ENCODE data around the gene OCIAD2. TPM values are rescaled to one million over a fixed set of nuclear protein-coding genes. Genes with fewer than 3 reads are reported as not detected.
"Not testable (repeated sequence)": the region's sequence is repeated elsewhere in the genome, so short reads cannot be mapped to it uniquely, and the experiment has no call there.

Gene OCIAD2
- total RNA-seq, 2 donors from 2014 or later = 4.8 to 7.9 TPM

GRCh38 chr4:48863728-48864127 lies 42.8 kb downstream of the OCIAD2 start:
- no peak for DNase-seq (ENCODE audit: low spot score)
- intact Hi-C loops (cut with DNase I) = no loop called here

DNA sequence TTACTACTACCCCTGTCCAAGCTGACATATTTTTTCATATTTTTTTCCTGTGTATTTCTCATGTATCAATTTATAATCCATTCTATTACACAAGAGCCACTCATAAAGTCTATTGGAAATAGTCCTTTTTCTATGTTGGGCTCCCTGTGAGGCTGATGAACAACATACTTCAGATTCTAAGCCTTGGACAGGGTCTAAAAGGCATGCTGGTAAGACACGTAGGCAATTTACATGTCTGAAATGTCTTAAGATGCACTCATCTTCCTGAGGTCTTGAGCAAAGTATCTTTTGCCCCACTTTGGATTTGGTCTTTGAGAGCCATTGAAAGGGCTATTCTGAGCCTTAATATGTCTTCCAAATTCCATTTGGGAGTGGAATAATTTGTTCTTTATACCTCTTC lies 43.9 kb downstream of the OCIAD2 start:
- no peak for DNase-seq (ENCODE audit: low spot score)
- intact Hi-C loops (cut with DNase I) = no loop called here

- intact Hi-C loops (cut with DNase I) = no loop called here
- DNase-seq (ENCODE audit: low spot score) = no peak
These were observed 44.5 kb downstream of the OCIAD2 start for GRCh38 chr4:48862038-48862437.

- intact Hi-C loops (cut with DNase I) = no loop called here
- no peak for DNase-seq (ENCODE audit: low spot score)
These were observed 48.4 kb downstream of the OCIAD2 start for GRCh38 chr4:48858130-48858529.

GRCh38 chr4:48854982-48855381 lies 51.6 kb downstream of the OCIAD2 start:
- intact Hi-C loops (cut with DNase I) = no loop called here
- no peak for DNase-seq (ENCODE audit: low spot score)

GRCh38 chr4:48854395-48854683 lies 52.2 kb downstream of the OCIAD2 start:
- no peak for DNase-seq (ENCODE audit: low spot score)
- intact Hi-C loops (cut with DNase I) = no loop called here

DNA sequence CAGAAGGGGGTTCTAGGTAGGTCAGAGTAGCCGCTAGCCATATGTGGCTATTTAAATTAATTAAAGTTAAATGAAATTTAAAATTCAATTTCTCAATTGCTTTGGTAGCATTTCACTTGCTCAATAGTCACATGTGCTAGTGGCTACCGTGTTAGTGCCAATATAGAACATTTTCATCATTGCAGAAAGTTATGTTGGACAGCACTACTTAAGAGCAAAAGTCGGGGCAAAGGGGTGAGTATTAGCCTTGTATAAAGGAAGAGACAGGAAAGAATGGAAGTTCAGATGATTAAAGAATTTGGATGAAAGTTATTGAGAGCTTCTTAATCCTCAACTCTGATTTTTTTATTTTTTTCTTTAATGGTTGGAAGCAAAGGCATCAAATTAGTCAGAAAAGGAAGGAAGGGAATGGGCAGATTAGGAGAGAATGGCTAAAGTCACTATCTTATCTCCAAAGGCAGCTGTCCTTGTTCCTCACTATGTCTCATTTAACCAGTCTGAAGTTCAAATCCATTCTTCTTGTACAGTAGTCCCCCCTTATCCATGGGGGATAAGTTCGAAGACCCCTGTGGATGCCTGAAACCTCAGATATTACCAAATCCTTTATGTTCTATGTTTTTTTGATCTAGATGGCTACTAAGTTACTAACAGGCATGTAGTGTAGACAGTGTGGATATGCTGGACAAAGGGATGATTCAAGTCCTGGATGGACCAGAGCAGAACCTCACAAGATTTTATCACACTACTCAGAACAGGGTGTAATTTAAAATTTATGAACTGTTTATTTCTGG lies 52.8 kb downstream of the OCIAD2 start:
- no peak for DNase-seq (ENCODE audit: low spot score)
- intact Hi-C loops (cut with DNase I) = no loop called here

DNA sequence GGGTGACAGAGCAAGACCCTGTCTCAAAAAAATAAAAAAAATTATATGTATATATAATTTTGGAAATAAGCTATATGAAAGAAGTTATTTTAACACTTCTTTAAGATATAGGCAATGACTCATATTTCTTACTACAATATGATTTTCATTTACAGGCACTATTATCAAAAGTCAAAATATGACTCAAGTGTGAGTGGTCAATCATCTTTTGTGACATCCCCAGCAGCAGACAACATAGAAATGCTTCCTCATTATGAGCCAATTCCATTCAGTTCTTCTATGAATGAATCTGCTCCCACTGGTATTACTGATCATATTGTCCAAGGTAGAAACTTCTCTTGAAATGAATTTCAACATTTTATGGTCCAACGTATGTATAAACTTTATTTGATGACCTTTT lies 54.9 kb downstream of the OCIAD2 start:
- intact Hi-C loops (cut with DNase I) = no loop called here
- DNase-seq (ENCODE audit: low spot score) = no peak

GRCh38 chr4:48848799-48849198 lies 57.8 kb downstream of the OCIAD2 start:
- intact Hi-C loops (cut with DNase I); DNase-seq (ENCODE audit: low spot score): not testable (repeated sequence)

DNA sequence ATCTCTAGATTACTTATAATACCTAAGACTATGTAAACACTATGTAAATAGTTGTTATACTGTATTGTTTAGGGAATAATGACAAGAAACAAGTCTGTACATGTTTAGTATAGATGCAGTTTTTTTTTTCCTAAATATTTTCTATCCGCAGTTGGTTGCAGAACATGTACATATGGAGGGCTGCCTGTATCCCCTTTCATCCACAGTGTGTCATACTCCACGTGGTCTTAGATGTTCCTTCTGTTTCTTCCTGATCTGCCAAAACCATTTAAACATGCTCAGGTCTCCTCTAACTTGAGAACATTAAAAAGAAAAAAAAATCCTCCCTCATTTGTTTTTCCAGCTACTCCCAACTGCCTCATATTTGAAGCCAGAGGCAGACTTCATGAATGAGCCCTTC lies 61.7 kb downstream of the OCIAD2 start:
- intact Hi-C loops (cut with DNase I) = no loop called here
- no peak for DNase-seq (ENCODE audit: low spot score)

GRCh38 chr4:48841045-48841827 lies 65.3 kb downstream of the OCIAD2 start:
- intact Hi-C loops (cut with DNase I) = no loop called here

GRCh38 chr4:48836658-48837057 lies 69.9 kb downstream of the OCIAD2 start:
- intact Hi-C loops (cut with DNase I) = no loop called here
- DNase-seq (ENCODE audit: low spot score) = no peak

More at GRCh38 chr4:48841045-48841827, 65.3 kb downstream of the OCIAD2 start:
- no peak for DNase-seq (ENCODE audit: low spot score)

Other genes with a start within 250 kb of the OCIAD2 start
- 10 to 100 TPM; 59.6 to 73.2 TPM for gene FRYL, start 126.5 kb downstream of the OCIAD2 start, total RNA-seq
- 10 to 100 TPM; 80.6 to 90.7 TPM for gene OCIAD1, start 75.7 kb downstream of the OCIAD2 start, total RNA-seq
- not detected for gene CWH43, start 79.5 kb upstream of the OCIAD2 start, total RNA-seq

Measured in posterior vena cava (tissue), 2 donors.